ENCODE results near the gene SAT2.
"Not testable (repeated sequence)": the region's sequence is repeated elsewhere in the genome, so short reads cannot be mapped to it uniquely, and the experiment has no call there.

SAT2 gene

GRCh38 chr17:7627250-7628121, at the start of gene SAT2:
Gene SAT2 (minus strand): TSS chr17:7627821. CDS start chr17:7627635, 186 bp downstream.
- peak; percentile 66 to 71 for DNase-seq (ENCODE audit: low read depth in 1 of 2, low spot score in 1 of 2)

GRCh38 chr17:7676533-7676932, 48.9 kb upstream of the SAT2 start:
- DNase-seq (ENCODE audit: low read depth in 1 of 2, low spot score in 1 of 2) = no peak

GRCh38 chr17:7674934-7675333, 47.3 kb upstream of the SAT2 start:
- no peak for DNase-seq (ENCODE audit: low read depth in 1 of 2, low spot score in 1 of 2)

- DNase-seq (ENCODE audit: low read depth in 1 of 2, low spot score in 1 of 2) = no peak
Observed at GRCh38 chr17:7673239-7673638, 45.6 kb upstream of the SAT2 start.

- no peak for DNase-seq (ENCODE audit: low read depth in 1 of 2, low spot score in 1 of 2)
Observed at GRCh38 chr17:7668482-7668881, 40.9 kb upstream of the SAT2 start.

- no peak for DNase-seq (ENCODE audit: low read depth in 1 of 2, low spot score in 1 of 2)
Observed at GRCh38 chr17:7667656-7668406, 40.2 kb upstream of the SAT2 start.

DNA sequence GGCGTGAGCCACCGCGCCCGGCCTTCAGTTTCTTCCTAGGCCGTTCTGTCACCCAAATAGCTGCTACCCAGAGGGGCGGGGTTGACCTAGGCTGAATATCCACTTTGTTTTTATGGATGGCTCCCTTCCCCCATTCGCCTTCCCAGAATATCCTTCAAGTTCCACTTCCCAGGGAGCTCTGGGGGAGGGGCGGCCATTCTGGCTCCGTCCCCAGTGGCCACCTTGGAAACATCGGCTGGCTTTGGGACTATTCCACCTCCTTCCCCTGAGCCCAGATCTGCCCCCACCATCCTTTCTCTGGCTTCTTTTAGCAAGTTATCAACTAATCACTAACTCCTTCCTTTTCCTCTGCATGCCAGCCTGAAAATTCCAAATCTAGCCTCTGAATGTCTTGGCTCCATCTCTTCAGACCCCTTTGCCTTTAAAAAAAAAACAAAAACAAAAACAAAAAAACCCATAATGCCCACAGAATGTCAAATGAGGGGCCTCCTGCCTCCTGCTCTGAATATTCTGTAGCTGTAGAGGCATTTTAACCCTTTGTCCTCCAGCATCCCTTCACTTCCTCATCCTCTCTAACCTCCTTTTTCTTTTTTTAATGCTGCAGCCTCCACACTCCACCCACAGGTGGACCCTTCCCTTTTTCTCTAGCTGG, 29.5 kb upstream of the SAT2 start:
- no peak for DNase-seq (ENCODE audit: low read depth in 1 of 2, low spot score in 1 of 2)

DNA sequence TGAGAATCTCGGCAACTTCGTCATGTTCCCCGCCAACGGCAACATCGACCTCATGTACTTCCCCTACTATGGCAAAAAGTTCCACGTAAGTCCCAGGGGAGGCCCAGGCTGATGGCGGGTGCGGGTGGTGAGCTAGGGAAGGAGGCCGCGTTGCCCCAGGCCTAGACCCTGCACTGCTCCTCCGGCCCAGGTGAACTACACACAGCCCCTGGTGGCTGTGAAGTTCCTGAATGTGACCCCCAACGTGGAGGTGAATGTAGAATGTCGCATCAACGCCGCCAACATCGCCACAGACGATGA, 27.9 kb upstream of the SAT2 start:
- DNase-seq (ENCODE audit: low read depth in 1 of 2, low spot score in 1 of 2) = no peak

DNA sequence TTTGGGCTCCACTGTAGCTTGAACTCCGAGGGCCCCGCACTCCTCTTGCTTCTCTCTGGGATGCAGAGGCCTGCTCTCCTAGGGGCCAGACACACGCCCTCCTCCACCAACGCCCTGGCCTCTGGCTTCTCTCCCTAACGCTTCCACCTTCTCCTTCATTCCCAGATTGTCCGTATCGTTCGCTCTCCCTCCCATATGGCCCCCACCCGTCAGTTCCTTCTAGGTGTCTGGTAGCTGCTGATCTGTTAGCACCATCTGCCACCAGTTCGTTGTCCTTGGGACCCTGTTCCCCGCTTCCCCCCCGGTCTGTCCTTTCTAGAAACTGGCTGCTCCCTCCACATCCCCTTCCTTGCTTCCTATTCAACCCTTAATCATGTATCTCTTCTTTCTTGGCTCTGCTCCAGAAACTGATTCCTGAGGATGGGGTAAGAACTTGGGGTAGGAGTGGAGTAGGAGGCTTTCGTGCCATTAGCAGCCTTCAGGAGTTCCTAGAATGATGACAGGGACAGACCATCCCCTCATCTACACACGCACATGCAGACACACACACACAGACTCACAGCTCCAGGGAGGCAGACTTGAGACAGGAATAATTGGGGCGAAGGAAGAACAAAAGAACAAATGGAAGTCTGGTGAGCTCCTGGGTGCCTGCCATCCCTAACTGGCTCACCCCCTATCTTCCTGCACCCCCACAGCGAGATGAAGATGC, 27.4 kb upstream of the SAT2 start:
- no peak for DNase-seq (ENCODE audit: low read depth in 1 of 2, low spot score in 1 of 2)

- no peak for DNase-seq (ENCODE audit: low read depth in 1 of 2, low spot score in 1 of 2)
Observed at GRCh38 chr17:7652388-7653356, 25.1 kb upstream of the SAT2 start.

DNA sequence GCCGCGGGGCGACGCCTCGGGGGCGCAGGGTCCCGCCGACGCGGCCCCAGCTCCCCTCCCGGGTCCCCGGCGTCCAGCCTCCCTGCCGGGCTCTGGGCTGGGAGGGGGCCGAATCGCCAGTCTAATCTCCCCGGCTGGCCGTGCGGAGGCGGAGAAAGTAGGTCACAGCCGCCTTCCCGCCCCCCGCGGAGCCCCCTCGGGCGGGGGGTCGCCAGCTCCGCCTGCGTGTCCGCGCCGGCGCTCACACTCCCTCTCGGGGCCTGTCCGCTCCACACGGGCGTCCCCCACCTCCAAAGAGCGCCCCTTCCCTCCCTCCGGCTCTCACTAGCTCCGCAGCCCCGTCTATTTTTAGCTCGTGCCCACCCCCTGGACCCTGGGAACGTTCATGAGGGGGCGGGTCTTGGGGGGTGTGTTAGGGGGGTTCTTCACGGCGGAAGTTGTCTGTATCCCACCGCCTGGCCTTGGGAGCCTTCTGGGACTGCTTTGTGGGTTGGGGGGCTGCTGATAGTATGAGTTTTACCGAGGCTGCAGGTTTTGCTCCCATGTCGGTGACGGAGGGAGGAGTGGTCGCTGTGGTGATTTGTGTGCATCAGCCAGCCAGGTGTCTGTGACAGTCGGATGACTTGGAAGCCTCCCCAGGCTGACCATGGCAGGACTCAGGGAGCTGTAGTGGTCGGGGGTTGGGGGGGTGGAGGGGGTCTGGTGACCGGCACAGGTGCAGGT, 24.2 kb upstream of the SAT2 start:
- DNase-seq (ENCODE audit: low read depth in 1 of 2, low spot score in 1 of 2) = no peak

GRCh38 chr17:7651097-7651664, 23.6 kb upstream of the SAT2 start:
- DNase-seq (ENCODE audit: low read depth in 1 of 2, low spot score in 1 of 2) = no peak

GRCh38 chr17:7650509-7651096, 23.0 kb upstream of the SAT2 start, which contains the start of gene ATP1B2:
Gene ATP1B2 (plus strand): TSS chr17:7650926. CDS start chr17:7651519, 593 bp downstream.
- DNase-seq (ENCODE audit: low read depth in 1 of 2, low spot score in 1 of 2) = peak; percentile 37 to 46

GRCh38 chr17:7647018-7647417, 19.4 kb upstream of the SAT2 start:
- no peak for DNase-seq (ENCODE audit: low read depth in 1 of 2, low spot score in 1 of 2)

DNA sequence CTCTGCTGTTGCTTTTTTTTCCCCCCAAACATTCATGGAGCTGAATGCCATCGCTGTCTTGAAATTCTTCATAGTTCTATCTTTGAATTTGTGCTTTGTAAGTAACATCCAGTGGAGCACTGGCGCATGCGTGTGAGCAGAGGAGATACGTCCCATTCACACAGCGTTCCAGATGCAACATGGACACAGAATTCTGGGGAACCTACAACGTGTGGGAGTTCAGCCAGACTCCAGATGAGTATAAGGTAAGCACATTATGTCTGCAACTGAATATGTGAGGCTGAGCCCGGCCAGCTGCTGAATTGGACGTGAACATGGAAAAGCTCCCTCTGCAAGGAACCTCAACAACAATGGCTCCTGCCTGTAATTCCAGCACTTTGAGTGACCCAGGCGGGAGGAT, 18.8 kb upstream of the SAT2 start:
- DNase-seq (ENCODE audit: low read depth in 1 of 2, low spot score in 1 of 2) = no peak

GRCh38 chr17:7644775-7645174, 17.2 kb upstream of the SAT2 start:
- DNase-seq (ENCODE audit: low read depth in 1 of 2, low spot score in 1 of 2) = no peak

- DNase-seq (ENCODE audit: low read depth in 1 of 2, low spot score in 1 of 2) = not testable (repeated sequence)
Observed at GRCh38 chr17:7641635-7642034, 14.0 kb upstream of the SAT2 start.

- DNase-seq (ENCODE audit: low read depth in 1 of 2, low spot score in 1 of 2) = no peak
Observed at GRCh38 chr17:7640783-7641182, 13.2 kb upstream of the SAT2 start.

DNA sequence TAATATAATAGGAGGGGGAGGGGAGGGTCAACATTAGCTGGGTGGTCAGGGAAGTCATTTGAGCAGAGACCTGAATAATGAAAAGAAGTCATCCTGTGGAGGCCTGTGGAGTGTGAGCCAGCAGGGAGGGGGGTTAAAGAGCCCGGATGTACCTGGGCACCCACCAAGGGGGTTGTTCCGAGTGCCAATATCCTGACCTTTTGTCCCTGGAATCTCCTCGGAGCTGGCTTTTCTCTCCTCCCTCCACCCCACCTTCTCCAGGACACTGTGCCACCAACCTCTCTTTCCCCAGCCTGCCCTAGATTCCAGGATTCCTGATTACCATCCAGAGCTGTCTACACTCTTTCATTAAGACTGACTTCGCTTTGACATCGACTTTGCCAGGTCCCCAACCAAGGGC, 8.5 kb upstream of the SAT2 start:
- DNase-seq (ENCODE audit: low read depth in 1 of 2, low spot score in 1 of 2) = no peak

All from stimulated activated CD4-positive, alpha-beta T cell treated with anti-CD3 and anti-CD28 coated beads, Interleukin-15, amount 100 ng/mL, for 1 hour (primary cell).